GM12878 (cell line): ENCODE results near the gene CXCL12.

Experiments
- EP300 ChIP-seq, 2 experiments: fragments of 150-350 bp in 1 of 2; IDR thresholded peaks; 2 replicates each; pipeline ENCODE4 v1.6.1; 2011 to 2012; ENCODE audit warnings: low read depth in 2 of 2, low read length in 2 of 2, borderline replicate concordance in 1 of 2, improper control_type of control experiment in 1 of 2, inconsistent platforms in 1 of 2; ENCODE audit not compliant: control insufficient read depth in 1 of 2
- GABPA ChIP-seq: IDR thresholded peaks from 2 replicates; pipeline ENCODE4 v1.6.1; 2014; ENCODE audit warnings: antibody characterized with exemption, low read depth, mild to moderate bottlenecking, inconsistent platforms
- NFYB ChIP-seq: IDR thresholded peaks from 2 replicates; pipeline ENCODE4 v1.6.1; 2011; ENCODE audit warnings: low read depth, mild to moderate bottlenecking, low read length, improper control_type of control experiment, moderate library complexity; ENCODE audit not compliant: insufficient read depth
- POLR2A ChIP-seq: IDR thresholded peaks from 2 replicates; pipeline ENCODE4 v1.6.1; 2011; ENCODE audit warnings: low read depth, mild to moderate bottlenecking, low read length
- RAD21 ChIP-seq: IDR thresholded peaks from 2 replicates; pipeline ENCODE4 v1.6.1; 2011; ENCODE audit warnings: mild to moderate bottlenecking, low read depth, low read length, moderate library complexity; ENCODE audit not compliant: insufficient read depth
- REST ChIP-seq: IDR thresholded peaks from 2 replicates; pipeline ENCODE4 v1.6.1; 2012; ENCODE audit warnings: mild to moderate bottlenecking, low read depth, low read length
- TCF3 ChIP-seq: IDR thresholded peaks from 2 replicates; pipeline ENCODE4 v1.6.1; 2012; ENCODE audit warnings: low read depth, mild to moderate bottlenecking, low read length, borderline replicate concordance; ENCODE audit not compliant: insufficient read depth
- USF1 ChIP-seq: IDR thresholded peaks from 2 replicates; pipeline ENCODE4 v1.6.1; 2011; ENCODE audit warnings: borderline replicate concordance, low read depth, mild to moderate bottlenecking, moderate library complexity, mixed read lengths, low read length; ENCODE audit not compliant: insufficient read depth; ENCODE audit errors: extremely low read length
- TF ChIP-seq, protein P1 (sequence below), 3 experiments: IDR thresholded peaks in 2 of 3; conservative IDR thresholded peaks in 1 of 3; 2 replicates each; pipeline ENCODE4 v1.5.1; 2011; ENCODE audit warnings: low read depth in 3 of 3, low read length in 3 of 3, mild to moderate bottlenecking in 3 of 3, control low read depth in 2 of 3, moderate library complexity in 2 of 3, inconsistent platforms in 1 of 3, mixed read lengths in 1 of 3; ENCODE audit not compliant: control insufficient read depth in 2 of 3, insufficient read depth in 1 of 3; ENCODE audit errors: extremely low read depth in 1 of 3
- TF ChIP-seq, protein P2 (sequence below): IDR thresholded peaks from 2 replicates; pipeline ENCODE4 v1.6.1; 2012; ENCODE audit warnings: low read depth, low read length, improper control_type of control experiment

GRCh38 chr10:44357023-44357540 is 27.8 kb downstream of the CXCL12 start:
- TF ChIP-seq TCF3 (no peak), GABPA (no peak), EP300 (IDR thresholded peaks at IDR 0.05; ENCODE audit: borderline replicate concordance in 1 of 2, control insufficient read depth in 1 of 2, low read depth in 2 of 2, low read length in 2 of 2) (no peak), USF1 (no peak), POLR2A (no peak), RAD21 (no peak), REST (no peak), NFYB (no peak)
- TF ChIP-seq, protein P1, sequence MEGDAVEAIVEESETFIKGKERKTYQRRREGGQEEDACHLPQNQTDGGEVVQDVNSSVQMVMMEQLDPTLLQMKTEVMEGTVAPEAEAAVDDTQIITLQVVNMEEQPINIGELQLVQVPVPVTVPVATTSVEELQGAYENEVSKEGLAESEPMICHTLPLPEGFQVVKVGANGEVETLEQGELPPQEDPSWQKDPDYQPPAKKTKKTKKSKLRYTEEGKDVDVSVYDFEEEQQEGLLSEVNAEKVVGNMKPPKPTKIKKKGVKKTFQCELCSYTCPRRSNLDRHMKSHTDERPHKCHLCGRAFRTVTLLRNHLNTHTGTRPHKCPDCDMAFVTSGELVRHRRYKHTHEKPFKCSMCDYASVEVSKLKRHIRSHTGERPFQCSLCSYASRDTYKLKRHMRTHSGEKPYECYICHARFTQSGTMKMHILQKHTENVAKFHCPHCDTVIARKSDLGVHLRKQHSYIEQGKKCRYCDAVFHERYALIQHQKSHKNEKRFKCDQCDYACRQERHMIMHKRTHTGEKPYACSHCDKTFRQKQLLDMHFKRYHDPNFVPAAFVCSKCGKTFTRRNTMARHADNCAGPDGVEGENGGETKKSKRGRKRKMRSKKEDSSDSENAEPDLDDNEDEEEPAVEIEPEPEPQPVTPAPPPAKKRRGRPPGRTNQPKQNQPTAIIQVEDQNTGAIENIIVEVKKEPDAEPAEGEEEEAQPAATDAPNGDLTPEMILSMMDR (IDR thresholded peaks at IDR 0.05 in 2 of 3, conservative IDR thresholded peaks at IDR 0.05 in 1 of 3; ENCODE audit: control insufficient read depth in 2 of 3, extremely low read depth in 1 of 3, insufficient read depth in 1 of 3, low read depth in 3 of 3, low read length in 3 of 3), result no peak
- TF ChIP-seq, protein P2, sequence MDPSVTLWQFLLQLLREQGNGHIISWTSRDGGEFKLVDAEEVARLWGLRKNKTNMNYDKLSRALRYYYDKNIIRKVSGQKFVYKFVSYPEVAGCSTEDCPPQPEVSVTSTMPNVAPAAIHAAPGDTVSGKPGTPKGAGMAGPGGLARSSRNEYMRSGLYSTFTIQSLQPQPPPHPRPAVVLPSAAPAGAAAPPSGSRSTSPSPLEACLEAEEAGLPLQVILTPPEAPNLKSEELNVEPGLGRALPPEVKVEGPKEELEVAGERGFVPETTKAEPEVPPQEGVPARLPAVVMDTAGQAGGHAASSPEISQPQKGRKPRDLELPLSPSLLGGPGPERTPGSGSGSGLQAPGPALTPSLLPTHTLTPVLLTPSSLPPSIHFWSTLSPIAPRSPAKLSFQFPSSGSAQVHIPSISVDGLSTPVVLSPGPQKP, result no peak
